ENCODE data around the gene ARCN1. TPM values are rescaled to one million over a fixed set of nuclear protein-coding genes. Genes with fewer than 3 reads are reported as not detected.

The ARCN1 gene
- total and polyA plus RNA-seq, 9 of the 15 experiments (the other 6 are each of a cell fraction or from before 2014, with no cell fraction given), result 30.0 to 224 (median 76.4) TPM

DNA sequence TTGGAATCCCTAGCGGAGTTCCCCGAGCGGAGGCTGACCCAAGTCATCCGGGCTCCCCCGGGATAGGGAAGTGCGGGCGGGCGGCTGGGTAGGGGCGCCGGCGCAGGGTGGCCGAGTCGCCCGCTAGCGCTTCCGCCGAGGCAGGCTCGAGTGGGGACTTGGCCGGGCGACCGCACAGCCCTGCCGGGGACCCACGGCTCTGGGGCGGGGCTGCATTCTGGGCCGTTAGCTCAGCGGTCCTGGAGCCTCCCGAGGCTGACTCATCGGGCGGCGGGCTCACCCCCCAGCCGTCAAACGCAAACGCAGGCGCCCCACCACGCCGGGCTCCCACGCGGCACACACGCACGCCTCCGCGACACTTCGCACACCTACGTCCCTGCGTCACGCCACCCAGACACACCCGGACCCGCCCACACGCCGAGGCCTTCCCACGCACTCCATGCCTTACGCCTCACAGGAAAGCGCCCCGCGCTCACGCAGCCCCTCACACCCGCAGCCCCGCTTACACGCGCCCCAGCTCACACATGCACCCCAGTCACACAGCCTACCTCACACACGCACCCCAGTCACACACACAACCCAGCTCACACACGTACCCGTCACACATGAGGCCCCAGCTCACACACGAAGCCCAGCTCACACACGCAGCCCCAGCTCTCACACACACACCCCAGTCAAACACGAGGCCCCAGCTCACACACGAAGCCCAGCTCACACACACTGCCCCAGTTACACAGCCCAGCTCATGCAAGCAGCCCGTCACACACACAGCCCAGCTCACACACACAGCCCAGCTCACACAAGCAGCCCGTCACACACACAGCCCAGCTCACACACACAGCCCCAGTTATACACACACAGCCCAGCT lies 36.4 kb downstream of the ARCN1 start (continued):
- TF ChIP-seq, protein P1, sequence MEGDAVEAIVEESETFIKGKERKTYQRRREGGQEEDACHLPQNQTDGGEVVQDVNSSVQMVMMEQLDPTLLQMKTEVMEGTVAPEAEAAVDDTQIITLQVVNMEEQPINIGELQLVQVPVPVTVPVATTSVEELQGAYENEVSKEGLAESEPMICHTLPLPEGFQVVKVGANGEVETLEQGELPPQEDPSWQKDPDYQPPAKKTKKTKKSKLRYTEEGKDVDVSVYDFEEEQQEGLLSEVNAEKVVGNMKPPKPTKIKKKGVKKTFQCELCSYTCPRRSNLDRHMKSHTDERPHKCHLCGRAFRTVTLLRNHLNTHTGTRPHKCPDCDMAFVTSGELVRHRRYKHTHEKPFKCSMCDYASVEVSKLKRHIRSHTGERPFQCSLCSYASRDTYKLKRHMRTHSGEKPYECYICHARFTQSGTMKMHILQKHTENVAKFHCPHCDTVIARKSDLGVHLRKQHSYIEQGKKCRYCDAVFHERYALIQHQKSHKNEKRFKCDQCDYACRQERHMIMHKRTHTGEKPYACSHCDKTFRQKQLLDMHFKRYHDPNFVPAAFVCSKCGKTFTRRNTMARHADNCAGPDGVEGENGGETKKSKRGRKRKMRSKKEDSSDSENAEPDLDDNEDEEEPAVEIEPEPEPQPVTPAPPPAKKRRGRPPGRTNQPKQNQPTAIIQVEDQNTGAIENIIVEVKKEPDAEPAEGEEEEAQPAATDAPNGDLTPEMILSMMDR (IDR thresholded peaks at IDR 0.05 in 2 of 3, conservative IDR thresholded peaks at IDR 0.05 in 1 of 3; ENCODE audit: insufficient read depth in 2 of 3, low read depth in 1 of 3, low read length in 3 of 3), result no peak
- TF ChIP-seq ZNF174 (CRISPR knock-in tag; IDR thresholded peaks at IDR 0.05), result no peak
- 0 out of 2 replicates have a peak, but pooled peaks have one; percentile 5 for TF ChIP-seq RBM14 (IDR thresholded peaks at IDR 0.05; ENCODE audit: borderline replicate concordance, insufficient read depth, low read depth, low read length)
- TF ChIP-seq NFXL1 (CRISPR knock-in tag; IDR thresholded peaks at IDR 0.05), result no peak
- peak; percentile 90 for TF ChIP-seq SMARCA5 (IDR thresholded peaks at IDR 0.05)
- TF ChIP-seq RCOR1 (IDR thresholded peaks at IDR 0.05; ENCODE audit: borderline replicate concordance in 1 of 2, low read depth in 2 of 2, low read length in 2 of 2), result peak in 1 of 2 experiments; percentile 27; a peak in 2 of 4 replicates
- TF ChIP-seq ELF1 (tag; IDR thresholded peaks at IDR 0.05), result peak; percentile 9
- TF ChIP-seq NCOA4 (IDR thresholded peaks at IDR 0.05; ENCODE audit: partially characterized antibody), result peak; percentile 9
- TF ChIP-seq ZBTB34 (CRISPR knock-in tag; IDR thresholded peaks at IDR 0.05), result no peak; the same call in 1 of the 2 replicates
- peak; percentile 84 for TF ChIP-seq POLR2G (IDR thresholded peaks at IDR 0.05; ENCODE audit: low read depth, low read length)
- peak; percentile 87 for TF ChIP-seq DPF2 (IDR thresholded peaks at IDR 0.05)
- TF ChIP-seq ZNF431 (CRISPR knock-in tag; IDR thresholded peaks at IDR 0.05), result no peak
- TF ChIP-seq, protein P2, sequence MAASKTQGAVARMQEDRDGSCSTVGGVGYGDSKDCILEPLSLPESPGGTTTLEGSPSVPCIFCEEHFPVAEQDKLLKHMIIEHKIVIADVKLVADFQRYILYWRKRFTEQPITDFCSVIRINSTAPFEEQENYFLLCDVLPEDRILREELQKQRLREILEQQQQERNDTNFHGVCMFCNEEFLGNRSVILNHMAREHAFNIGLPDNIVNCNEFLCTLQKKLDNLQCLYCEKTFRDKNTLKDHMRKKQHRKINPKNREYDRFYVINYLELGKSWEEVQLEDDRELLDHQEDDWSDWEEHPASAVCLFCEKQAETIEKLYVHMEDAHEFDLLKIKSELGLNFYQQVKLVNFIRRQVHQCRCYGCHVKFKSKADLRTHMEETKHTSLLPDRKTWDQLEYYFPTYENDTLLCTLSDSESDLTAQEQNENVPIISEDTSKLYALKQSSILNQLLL (CRISPR knock-in tag; IDR thresholded peaks at IDR 0.05; ENCODE audit: borderline replicate concordance), result no peak
- TF ChIP-seq CBX2 (IDR thresholded peaks at IDR 0.05; ENCODE audit: insufficient read depth, low read length, poor library complexity, severe bottlenecking), result no peak
- TF ChIP-seq BHLHE40 (IDR thresholded peaks at IDR 0.05; ENCODE audit: low read length), result peak; percentile 80
- TF ChIP-seq DIDO1 (tag; IDR thresholded peaks at IDR 0.05; ENCODE audit: low read depth), result peak; percentile 57; the same call in 1 of the 2 replicates
- peak; percentile 57; the same call in 1 of the 2 replicates for TF ChIP-seq ATF7 (IDR thresholded peaks at IDR 0.05)
- TF ChIP-seq PRDM10 (IDR thresholded peaks at IDR 0.05; ENCODE audit: partially characterized antibody), result peak; percentile 35
- TF ChIP-seq CCNT2 (IDR thresholded peaks at IDR 0.05; ENCODE audit: borderline replicate concordance, extremely low read depth, insufficient read length, low read depth, low read length), result peak; percentile 85

All from K562 (cell line).